Spleen (tissue), 11 donors: ENCODE results near the gene SLC7A5. TPM values are rescaled to one million over a fixed set of nuclear protein-coding genes. Genes with fewer than 3 reads are reported as not detected.
"Not testable (repeated sequence)": the region's sequence is repeated elsewhere in the genome, so short reads cannot be mapped to it uniquely, and the experiment has no call there.

Source experiments
- DNase-seq: peaks from one replicate; pipeline ENCODE4 v3.0.0-alpha.2; 2020
- H3K27ac ChIP-seq, 8 donors: fragments of 200-600 bp; sonication (generic) in 7 of 8; 1 replicate in 4 of 8; 2 replicates in 4 of 8; pipeline versions ENCODE4 v1.5.0 to v1.8.0; 2016 to 2021; ENCODE audit warnings: inconsistent platforms in 4 of 8, mild to moderate bottlenecking in 4 of 8, moderate library complexity in 1 of 8
- H3K27me3 ChIP-seq, 7 donors: fragments of 200-600 bp; sonication (generic) in 6 of 7; replicated peaks in 1 of 7; 1 replicate in 4 of 7; 2 replicates in 3 of 7; pipeline versions ENCODE4 v1.5.0 to v1.8.0; 2016 to 2021; ENCODE audit warnings: inconsistent platforms in 3 of 7, mild to moderate bottlenecking in 1 of 7
- H3K36me3 ChIP-seq, 6 donors: fragments of 200-600 bp; sonication (generic) in 5 of 6; 1 replicate in 4 of 6; 2 replicates in 2 of 6; pipeline versions ENCODE4 v1.5.0 to v1.8.0; 2016 to 2021; ENCODE audit warnings: inconsistent platforms in 2 of 6
- H3K4me1 ChIP-seq, 6 donors: fragments of 200-600 bp; sonication (generic) in 5 of 6; 1 replicate in 3 of 6; 2 replicates in 3 of 6; pipeline versions ENCODE4 v1.5.0 to v1.8.0; 2016 to 2021; ENCODE audit warnings: inconsistent platforms in 3 of 6
- H3K4me3 ChIP-seq, 8 donors: fragments of 200-600 bp; sonication (generic) in 7 of 8; 1 replicate in 4 of 8; 2 replicates in 4 of 8; pipeline versions ENCODE4 v1.5.0 to v1.8.0; 2016 to 2021; ENCODE audit warnings: inconsistent platforms in 4 of 8, mild to moderate bottlenecking in 4 of 8, moderate library complexity in 2 of 8
- H3K9me3 ChIP-seq, 8 donors: fragments of 200-600 bp; sonication (generic) in 7 of 8; 1 replicate in 4 of 8; 2 replicates in 4 of 8; pipeline versions ENCODE4 v1.5.0 to v1.8.0; 2016 to 2021; ENCODE audit warnings: inconsistent platforms in 4 of 8
- POLR2A ChIP-seq, 3 donors: fragments of 450-650 bp; IDR thresholded peaks; one replicate each; pipeline ENCODE4 v1.5.1; 2017; ENCODE audit warnings: antibody characterized with exemption in 3 of 3, mild to moderate bottlenecking in 1 of 3
- POLR2AphosphoS5 ChIP-seq, 3 donors: sonication (generic); formaldehyde crosslinking; IDR thresholded peaks; one replicate each; pipeline ENCODE4 v1.5.1; 2017; ENCODE audit warnings: antibody characterized with exemption in 3 of 3
- WGBS, 5 donors: extraction: QIAGEN DNeasy Blood & Tissue Kit in 3 of 5; methylation state at CpG; one replicate each; pipeline versions ENCODE4 v1.1.5 to v1.1.7; 2013 to 2018; 5-methylcytosine and 5-hydroxymethylcytosine counted together
- intact Hi-C: fragments of 100-400 bp; cut with DNase I; formaldehyde crosslinking; loops from one replicate; pipeline ENCODE4 v1.15.0; 2023; ENCODE audit warnings: low total_unique reads
- polyA plus RNA-seq, 3 donors: library from polyadenylated mRNA; stranded (reverse); fragments of 200-250 nt; gene quantifications; one replicate each; pipeline ENCODE4 v1.2.1, GENCODE V29; 2013
- total RNA-seq, 7 donors: library from RNA; depleted of rRNA in 3 of 7; stranded (reverse); fragments of >200 nt in 3 of 7; fragmentation: NEBNext Ultra II Directional in 4 of 7; extraction: Animal tissue kit (Norgen Biotek cat#: 25700) in 4 of 7; gene quantifications; one replicate each; pipeline versions ENCODE4 v1.1.0 to v1.2.1, GENCODE V29; 2016 to 2021
- TF ChIP-seq, protein P1 (sequence below), 11 experiments: fragments of 200-600 bp in 7 of 11; fragments of 450-650 bp in 4 of 11; sonication (generic) in 4 of 11; IDR thresholded peaks in 8 of 11; conservative IDR thresholded peaks in 3 of 11; 1 replicate in 7 of 11; 2 replicates in 4 of 11; pipeline versions ENCODE4 v1.4.0 to v1.8.0; 2016 to 2021; ENCODE audit warnings: antibody characterized with exemption in 11 of 11, inconsistent platforms in 4 of 11, mild to moderate bottlenecking in 1 of 11
- donor health status: healthy with polysubstance abuse.
- donor health status: DM: no; HTN: no; CAD: no; lungs with moderate emphysema.
- donor health status: DM: no; HTN: no; CAD: no.
- donor health status: Bipolar disorder and iron deficiency.
- donor health status: healthy.
- donor health status: DM: no; HTN: no; CAD: no.
- donor health status: DM: yes; HTN: yes; CAD: no.

Gene SLC7A5
- total and polyA plus RNA-seq, 10 donors: 2.5 to 30.6 (median 17.0) TPM

DNA sequence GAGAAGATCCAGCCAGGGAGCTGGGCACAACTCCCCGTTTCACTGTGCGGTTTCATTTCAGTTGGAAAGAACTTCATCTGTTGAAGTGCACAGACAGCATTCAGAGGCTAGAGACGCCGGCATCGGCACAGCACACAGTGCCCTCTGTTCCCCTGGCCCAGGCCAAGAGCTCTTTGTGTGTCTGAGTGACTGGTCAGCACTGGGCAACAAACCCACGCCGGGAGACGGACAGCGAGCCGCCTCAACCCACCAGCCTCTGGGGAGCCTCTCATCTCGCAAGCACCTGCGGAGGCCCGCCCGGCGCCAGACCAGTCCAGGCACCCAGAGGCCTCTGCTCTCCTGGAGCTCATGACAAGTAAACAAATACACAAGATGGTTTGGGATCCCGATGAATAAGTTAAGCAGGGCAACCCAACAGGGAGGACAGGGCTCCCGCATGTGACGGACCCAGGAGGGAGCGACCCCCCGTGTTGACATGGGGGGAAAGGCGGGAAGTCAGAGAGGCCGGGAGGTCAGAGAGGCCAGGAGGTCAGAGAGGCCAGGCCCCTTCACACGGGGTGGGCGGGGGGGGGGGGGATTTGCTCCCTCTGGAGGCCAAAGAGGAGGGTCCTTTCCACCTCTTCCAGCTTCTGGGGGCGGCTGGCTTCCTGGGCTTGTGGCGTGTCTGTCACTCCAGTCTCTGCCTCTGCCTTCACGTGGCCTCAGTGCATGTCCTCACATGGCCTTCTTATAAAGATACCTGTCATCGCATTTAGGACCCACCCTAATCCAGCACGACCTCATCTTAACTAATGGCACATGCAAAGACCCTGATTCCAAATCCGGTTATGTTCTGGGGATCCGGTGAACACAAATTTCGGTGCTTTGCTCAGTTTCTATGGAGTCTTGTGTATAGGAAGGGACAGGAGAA is 77.8 kb downstream of the SLC7A5 start:
- TF ChIP-seq POLR2AphosphoS5 (IDR thresholded peaks at IDR 0.05) (no peak), POLR2A (IDR thresholded peaks at IDR 0.05) (no peak)
- TF ChIP-seq, protein P1, sequence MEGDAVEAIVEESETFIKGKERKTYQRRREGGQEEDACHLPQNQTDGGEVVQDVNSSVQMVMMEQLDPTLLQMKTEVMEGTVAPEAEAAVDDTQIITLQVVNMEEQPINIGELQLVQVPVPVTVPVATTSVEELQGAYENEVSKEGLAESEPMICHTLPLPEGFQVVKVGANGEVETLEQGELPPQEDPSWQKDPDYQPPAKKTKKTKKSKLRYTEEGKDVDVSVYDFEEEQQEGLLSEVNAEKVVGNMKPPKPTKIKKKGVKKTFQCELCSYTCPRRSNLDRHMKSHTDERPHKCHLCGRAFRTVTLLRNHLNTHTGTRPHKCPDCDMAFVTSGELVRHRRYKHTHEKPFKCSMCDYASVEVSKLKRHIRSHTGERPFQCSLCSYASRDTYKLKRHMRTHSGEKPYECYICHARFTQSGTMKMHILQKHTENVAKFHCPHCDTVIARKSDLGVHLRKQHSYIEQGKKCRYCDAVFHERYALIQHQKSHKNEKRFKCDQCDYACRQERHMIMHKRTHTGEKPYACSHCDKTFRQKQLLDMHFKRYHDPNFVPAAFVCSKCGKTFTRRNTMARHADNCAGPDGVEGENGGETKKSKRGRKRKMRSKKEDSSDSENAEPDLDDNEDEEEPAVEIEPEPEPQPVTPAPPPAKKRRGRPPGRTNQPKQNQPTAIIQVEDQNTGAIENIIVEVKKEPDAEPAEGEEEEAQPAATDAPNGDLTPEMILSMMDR (IDR thresholded peaks at IDR 0.05 in 8 of 11, conservative IDR thresholded peaks at IDR 0.05 in 3 of 11): no peak
- no peaks in the 10 kb centered on the region for H3K9me3 ChIP-seq
- H3K4me3 ChIP-seq: no peak overlapping the region
- intact Hi-C loops: no loop called here
- no peaks in the 10 kb centered on the region for H3K4me1 ChIP-seq
- no peak overlapping the region for H3K27ac ChIP-seq
- H3K27me3 ChIP-seq: no peaks in the 10 kb centered on the region
- no peaks in the 10 kb centered on the region for H3K36me3 ChIP-seq
- 83 to 90% (median 87%) methylated on average over 26 to 32 of the region's 32 CpGs for WGBS, 5 donors
- DNase-seq: no peak

GRCh38 chr16:87790292-87791100 is 78.8 kb downstream of the SLC7A5 start:
- intact Hi-C loops: no loop called here
- no peak for DNase-seq
- WGBS, 5 donors: 85 to 90% (median 87%) methylated on average over 17 of the region's 17 CpGs
- TF ChIP-seq, protein P1 (IDR thresholded peaks at IDR 0.05 in 8 of 11, conservative IDR thresholded peaks at IDR 0.05 in 3 of 11): no peak
- TF ChIP-seq POLR2AphosphoS5 (IDR thresholded peaks at IDR 0.05) (no peak), POLR2A (IDR thresholded peaks at IDR 0.05) (no peak)
- H3K4me1 ChIP-seq: no peaks in the 10 kb centered on the region
- no peaks in the 10 kb centered on the region for H3K27me3 ChIP-seq
- no peak overlapping the region for H3K27ac ChIP-seq
- no peaks in the 10 kb centered on the region for H3K9me3 ChIP-seq
- no peaks in the 10 kb centered on the region for H3K36me3 ChIP-seq
- no peak overlapping the region for H3K4me3 ChIP-seq

DNA sequence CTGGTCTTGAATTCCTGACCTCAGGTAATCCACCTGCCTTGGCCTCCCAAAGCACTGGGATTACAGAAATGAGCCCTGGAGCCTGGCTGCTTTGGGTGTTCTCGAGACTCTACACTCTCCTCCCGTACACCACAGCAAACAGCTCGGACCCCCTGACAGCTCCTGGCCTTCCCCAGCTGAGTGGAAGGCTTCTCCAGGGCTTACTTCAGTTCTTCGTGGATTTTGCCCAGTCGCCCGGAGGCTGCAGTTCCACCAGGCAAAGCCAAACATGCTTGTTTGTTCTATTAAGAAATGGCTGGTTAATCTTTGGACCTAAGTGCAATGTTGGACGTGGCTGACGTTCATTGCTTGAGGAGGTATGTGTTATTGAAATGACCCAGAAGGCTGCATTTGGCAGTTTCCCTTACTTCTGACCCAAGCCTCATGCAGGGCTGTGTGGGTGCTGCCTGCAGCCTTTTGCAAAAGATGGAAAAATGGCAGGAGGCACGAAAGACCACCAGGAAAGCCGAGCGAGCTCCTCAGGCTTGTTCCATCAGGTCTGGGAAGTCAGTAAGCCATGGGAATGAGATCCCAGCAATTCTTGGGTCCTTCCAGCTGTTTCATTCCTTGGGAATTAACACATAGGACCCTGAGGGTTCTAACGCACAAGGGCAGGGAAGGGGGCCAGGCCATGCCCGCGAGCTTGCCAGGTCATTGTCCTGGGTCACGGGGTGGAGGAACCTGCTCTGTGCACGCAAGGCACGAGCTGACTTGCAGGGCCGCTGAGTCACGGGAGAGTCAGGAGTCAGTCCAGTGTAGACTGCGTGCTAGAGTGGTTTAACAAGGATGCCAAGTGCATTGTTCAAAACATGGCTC is 79.6 kb downstream of the SLC7A5 start:
- Histone ChIP-seq H3K9me3 (no peaks in the 10 kb centered on the region), H3K36me3 (no peaks in the 10 kb centered on the region), H3K4me1 (no peaks in the 10 kb centered on the region), H3K27ac (no peak overlapping the region), H3K27me3 (no peaks in the 10 kb centered on the region), H3K4me3 (no peak overlapping the region)
- no peak for DNase-seq
- WGBS, 5 donors: 88 to 94% (median 91%) methylated on average over 11 to 20 of the region's 20 CpGs
- no peak for TF ChIP-seq POLR2A (IDR thresholded peaks at IDR 0.05)
- no peak for TF ChIP-seq POLR2AphosphoS5 (IDR thresholded peaks at IDR 0.05)
- TF ChIP-seq, protein P1 (IDR thresholded peaks at IDR 0.05 in 8 of 11, conservative IDR thresholded peaks at IDR 0.05 in 3 of 11): no peak
- intact Hi-C loops: no loop called here

- H3K4me3 ChIP-seq, H3K27ac ChIP-seq, H3K27me3 ChIP-seq, intact Hi-C loops, H3K36me3 ChIP-seq, H3K4me1 ChIP-seq, H3K9me3 ChIP-seq, DNase-seq: not testable (repeated sequence)
- 89 to 92% (median 89%) methylated on average over 10 of the region's 10 CpGs for WGBS, 5 donors
Measured at GRCh38 chr16:87788730-87789436, 80.4 kb downstream of the SLC7A5 start.

DNA sequence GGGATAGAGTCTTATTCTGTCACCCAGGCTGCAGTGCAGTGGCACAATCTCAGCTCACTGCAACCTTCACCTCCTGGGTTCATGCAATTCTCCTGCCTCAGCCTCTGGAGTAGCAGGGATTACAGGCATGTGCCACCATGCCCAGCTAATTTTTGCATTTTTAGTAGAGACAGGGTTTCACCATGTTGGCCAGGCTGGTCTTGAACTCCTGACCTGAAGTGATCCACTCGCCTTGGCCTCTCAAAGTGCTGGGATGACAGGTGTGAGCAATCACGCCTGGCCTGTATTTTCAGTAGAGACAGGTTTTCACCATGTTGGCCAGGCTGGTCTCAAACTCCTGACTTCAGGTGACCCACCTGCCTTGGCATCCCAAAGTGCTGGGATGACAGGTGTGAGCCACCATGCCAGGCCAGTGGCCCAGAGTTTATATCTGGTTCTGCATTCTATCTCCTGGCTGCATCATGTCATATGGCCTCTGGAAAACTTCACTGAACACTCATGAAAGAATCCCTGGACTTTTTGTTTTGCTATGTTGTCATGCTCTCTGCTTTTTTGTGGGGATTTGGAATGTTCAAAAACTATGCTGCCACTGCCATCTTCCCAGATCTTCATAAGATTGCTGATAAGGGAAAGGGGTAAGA is 81.7 kb downstream of the SLC7A5 start:
- WGBS, 5 donors: 80 to 92% (median 87%) methylated on average over 2 of the region's 2 CpGs
- H3K27me3 ChIP-seq, H3K27ac ChIP-seq, H3K36me3 ChIP-seq, intact Hi-C loops, DNase-seq, H3K9me3 ChIP-seq, H3K4me3 ChIP-seq, H3K4me1 ChIP-seq: not testable (repeated sequence)
